SK-N-SH treated with all-trans-retinoic acid at 6 μM for 48 hours (cell line): ENCODE data around the gene RHO.

Experiments
- ATAC-seq: fragments of 200-7000 bp; cut with Tn5 transposase; 3 replicates; pipeline ENCODE4 v1.9.1; 2020; ENCODE audit warnings: mild to moderate bottlenecking, moderate library complexity
- ARNTL ChIP-seq: fragments of 450-650 bp; formaldehyde crosslinking; IDR thresholded peaks from 2 replicates; pipeline ENCODE4 v1.5.0; 2020; ENCODE audit warnings: low read depth, mild to moderate bottlenecking, moderate library complexity, borderline replicate concordance
- BACH2 ChIP-seq: fragments of 250-450 bp; sonication (Bioruptor Pico); IDR thresholded peaks from 2 replicates; pipeline ENCODE4 v1.9.0; 2021; ENCODE audit warnings: mild to moderate bottlenecking, borderline replicate concordance
- CREB5 ChIP-seq: fragments of 250-450 bp; sonication (Bioruptor Pico); IDR thresholded peaks from 2 replicates; pipeline ENCODE4 v1.5.1; 2020; ENCODE audit warnings: low read depth, mild to moderate bottlenecking, moderate library complexity
- CSDC2 ChIP-seq: fragments of 250-450 bp; sonication (Bioruptor Pico); IDR thresholded peaks from 2 replicates; pipeline ENCODE4 v1.5.0; 2020; ENCODE audit warnings: mild to moderate bottlenecking, moderate library complexity
- CSRNP3 ChIP-seq: fragments of 250-450 bp; sonication (Bioruptor Pico); IDR thresholded peaks from 2 replicates; pipeline ENCODE4 v1.5.1; 2021; ENCODE audit warnings: mild to moderate bottlenecking, moderate library complexity
- ESRRG ChIP-seq: fragments of 250-450 bp; sonication (Bioruptor Pico); IDR thresholded peaks from 2 replicates; pipeline ENCODE4 v1.6.1; 2021; ENCODE audit warnings: mild to moderate bottlenecking
- GLIS3 ChIP-seq: fragments of 250-450 bp; sonication (Bioruptor Pico); IDR thresholded peaks from 2 replicates; pipeline ENCODE4 v1.5.0; 2020; ENCODE audit warnings: mild to moderate bottlenecking, moderate library complexity
- ISL1 ChIP-seq: fragments of 250-450 bp; sonication (Bioruptor Pico); IDR thresholded peaks from 2 replicates; pipeline ENCODE4 v2.1.2; 2022; ENCODE audit warnings: mild to moderate bottlenecking, moderate library complexity
- OSR1 ChIP-seq: fragments of 250-450 bp; sonication (Bioruptor Pico); IDR thresholded peaks from 2 replicates; pipeline ENCODE4 v1.8.0; 2022; ENCODE audit warnings: moderate library complexity, mild to moderate bottlenecking, inconsistent platforms
- PATZ1 ChIP-seq: fragments of 250-450 bp; sonication (Bioruptor Pico); IDR thresholded peaks from 2 replicates; pipeline ENCODE4 v1.8.0; 2020; ENCODE audit warnings: mild to moderate bottlenecking, moderate library complexity, borderline replicate concordance
- POU6F1 ChIP-seq: fragments of 250-450 bp; sonication (Bioruptor Pico); IDR thresholded peaks from 2 replicates; pipeline ENCODE4 v1.8.0; 2021; ENCODE audit warnings: low read depth, mild to moderate bottlenecking, moderate library complexity, borderline replicate concordance
- PPARA ChIP-seq: fragments of 250-450 bp; sonication (Bioruptor Pico); IDR thresholded peaks from 2 replicates; pipeline ENCODE4 v1.5.0; 2020; ENCODE audit warnings: mild to moderate bottlenecking, borderline replicate concordance
- RARB ChIP-seq: fragments of 250-450 bp; sonication (Bioruptor Pico); IDR thresholded peaks from 2 replicates; pipeline ENCODE4 v1.8.0; 2021; ENCODE audit warnings: mild to moderate bottlenecking, moderate library complexity
- SNAI2 ChIP-seq: fragments of 250-450 bp; sonication (Bioruptor Pico); IDR thresholded peaks from 2 replicates; pipeline ENCODE4 v1.5.0; 2020; ENCODE audit warnings: mild to moderate bottlenecking, moderate library complexity
- TCF4 ChIP-seq: fragments of 250-450 bp; sonication (Bioruptor Pico); IDR thresholded peaks from 2 replicates; pipeline ENCODE4 v1.8.0; 2021; ENCODE audit warnings: mild to moderate bottlenecking, moderate library complexity, borderline replicate concordance
- TOX ChIP-seq: fragments of 250-450 bp; sonication (Bioruptor Pico); IDR thresholded peaks from 2 replicates; pipeline ENCODE4 v1.8.0; 2021; ENCODE audit warnings: mild to moderate bottlenecking, moderate library complexity, borderline replicate concordance
- TSHZ2 ChIP-seq: fragments of 250-450 bp; sonication (Bioruptor Pico); IDR thresholded peaks from 2 replicates; pipeline ENCODE4 v1.5.0; 2020; ENCODE audit warnings: mild to moderate bottlenecking, moderate library complexity
- ZFP3 ChIP-seq: fragments of 250-450 bp; sonication (Bioruptor Pico); IDR thresholded peaks from 2 replicates; pipeline ENCODE4 v1.5.0; 2020; ENCODE audit warnings: mild to moderate bottlenecking, moderate library complexity
- ZFP30 ChIP-seq: fragments of 450-650 bp; formaldehyde crosslinking; IDR thresholded peaks from 2 replicates; pipeline ENCODE4 v1.5.0; 2022; ENCODE audit warnings: mild to moderate bottlenecking, moderate library complexity
- ZNF565 ChIP-seq: fragments of 450-650 bp; formaldehyde crosslinking; conservative IDR thresholded peaks from 2 replicates; pipeline ENCODE4 v1.5.0; 2020; ENCODE audit warnings: low read depth, mild to moderate bottlenecking, moderate library complexity
- ZNF70 ChIP-seq: fragments of 450-650 bp; formaldehyde crosslinking; IDR thresholded peaks from 2 replicates; pipeline ENCODE4 v1.5.0; 2020; ENCODE audit warnings: mild to moderate bottlenecking, moderate library complexity
- ZNF8 ChIP-seq: fragments of 450-650 bp; formaldehyde crosslinking; IDR thresholded peaks from 2 replicates; pipeline ENCODE4 v1.5.0; 2020; ENCODE audit warnings: mild to moderate bottlenecking, moderate library complexity

The RHO gene

GRCh38 chr3:129556358-129556695, 27.9 kb downstream of the RHO start:
- TF ChIP-seq CSRNP3 (CRISPR knock-in tag) (no peak), ZFP30 (CRISPR knock-in tag) (no peak), CREB5 (CRISPR knock-in tag) (no peak), ZNF565 (CRISPR knock-in tag) (no peak), POU6F1 (CRISPR knock-in tag) (no peak), BACH2 (CRISPR knock-in tag) (no peak), ZNF8 (CRISPR knock-in tag) (no peak), SNAI2 (no peak), PATZ1 (CRISPR knock-in tag) (no peak), TSHZ2 (CRISPR knock-in tag) (no peak), ARNTL (no peak), OSR1 (CRISPR knock-in tag) (no peak), PPARA (no peak), ZNF70 (no peak), RARB (CRISPR knock-in tag) (no peak), GLIS3 (CRISPR knock-in tag) (no peak), ZFP3 (CRISPR knock-in tag) (no peak), ISL1 (CRISPR knock-in tag) (no peak), TCF4 (CRISPR knock-in tag) (no peak)
- no peak for ATAC-seq

GRCh38 chr3:129556890-129557547, 28.6 kb downstream of the RHO start:
- no peak for TF ChIP-seq ESRRG (CRISPR knock-in tag)
- TF ChIP-seq CSDC2 (CRISPR knock-in tag): no peak
- no peak for TF ChIP-seq ZFP3 (CRISPR knock-in tag)
- TF ChIP-seq RARB (CRISPR knock-in tag): no peak
- TF ChIP-seq ZFP30 (CRISPR knock-in tag): no peak
- no peak for TF ChIP-seq CSRNP3 (CRISPR knock-in tag)
- TF ChIP-seq ARNTL: no peak
- no peak for TF ChIP-seq ZNF70
- no peak for TF ChIP-seq TOX (CRISPR knock-in tag)
- TF ChIP-seq OSR1 (CRISPR knock-in tag): no peak
- TF ChIP-seq PPARA: no peak
- TF ChIP-seq GLIS3 (CRISPR knock-in tag): no peak
- TF ChIP-seq ZNF565 (CRISPR knock-in tag): no peak
- ATAC-seq: no peak
